K562 (cell line): ENCODE measurements around the gene TNIP2. TPM values are rescaled to one million over a fixed set of nuclear protein-coding genes. Genes with fewer than 3 reads are reported as not detected.

Source experiments
- CREB1 ChIP-seq, 2 experiments: sonication (generic) in 1 of 2; formaldehyde crosslinking in 1 of 2; IDR thresholded peaks; 2 replicates each; pipeline versions ENCODE4 v1.6.1 to v1.8.0; 2012 to 2022; ENCODE audit warnings: inconsistent platforms in 1 of 2, mild to moderate bottlenecking in 1 of 2, missing genetic modification reagents in 1 of 2, moderate library complexity in 1 of 2
- HNRNPUL1 ChIP-seq: fragments of 200-400 bp; formaldehyde crosslinking; IDR thresholded peaks from 2 replicates; pipeline ENCODE4 v1.6.1; 2017; ENCODE audit warnings: low read length
- KAT7 ChIP-seq: sonication (generic); formaldehyde crosslinking; IDR thresholded peaks from 2 replicates; pipeline ENCODE4 v1.8.0; 2022; ENCODE audit warnings: missing genetic modification reagents, mild to moderate bottlenecking, borderline replicate concordance
- MAZ ChIP-seq, 2 experiments: fragments of 450-650 bp in 1 of 2; sonication (generic) in 1 of 2; formaldehyde crosslinking; IDR thresholded peaks in 1 of 2; conservative IDR thresholded peaks in 1 of 2; 2 replicates each; pipeline versions ENCODE4 v1.4.0 to v1.5.0; 2020; ENCODE audit warnings: mild to moderate bottlenecking in 1 of 2, missing genetic modification reagents in 1 of 2
- NR2C2 ChIP-seq, 2 experiments: fragments of 200-800 bp in 1 of 2; sonication (Bioruptor generic) in 1 of 2; sonication (generic) in 1 of 2; formaldehyde crosslinking in 1 of 2; IDR thresholded peaks; 2 replicates each; pipeline versions ENCODE4 v1.6.1 to v1.8.0; 2016 to 2022; ENCODE audit warnings: mild to moderate bottlenecking in 1 of 2, missing compliant biosample characterization in 1 of 2, missing genetic modification characterization in 1 of 2, missing genetic modification reagents in 1 of 2
- POLR3A ChIP-seq: IDR thresholded peaks from 2 replicates; pipeline ENCODE4 v1.6.1; 2011; ENCODE audit warnings: borderline replicate concordance, mild to moderate bottlenecking, moderate library complexity; ENCODE audit not compliant: insufficient read length, insufficient read depth; ENCODE audit errors: extremely low read depth
- ZNF282 ChIP-seq: sonication (generic); formaldehyde crosslinking; IDR thresholded peaks from 2 replicates; pipeline ENCODE4 v1.8.1; 2023; ENCODE audit warnings: missing genetic modification reagents
- polyA plus RNA-seq, 8 experiments: library from polyadenylated mRNA; depleted of rRNA in 4 of 8; stranded (reverse) in 5 of 8; unstranded in 3 of 8; fragments of >200 nt; fragmentation: Nextera tagmentation in 2 of 8; fragmentation: Illumina TruSeq in 1 of 8; extraction: Ambion mirVana in 2 of 8; extraction: Trizol in 1 of 8; gene quantifications; 2 replicates each; pipeline versions ENCODE4 v1.2.1 to v1.2.3, GENCODE V29; 2011 to 2014; ENCODE audit warnings: inconsistent platforms in 1 of 8, missing spikeins in 1 of 8
- total RNA-seq, 7 experiments: library from RNA; depleted of rRNA in 6 of 7; stranded (reverse); fragments of >200 nt in 6 of 7; fragmentation: Illumina TruSeq in 2 of 7; extraction: Trizol in 2 of 7; gene quantifications; 2 replicates each; pipeline versions ENCODE4 v1.2.1 to v1.2.3, GENCODE V29; 2011 to 2021; ENCODE audit warnings: low replicate concordance in 1 of 7
- TF ChIP-seq, protein P1 (sequence below): fragments of 250-450 bp; sonication (Bioruptor Pico); IDR thresholded peaks from 2 replicates; pipeline ENCODE4 v1.5.1; 2021; ENCODE audit warnings: mild to moderate bottlenecking
- TF ChIP-seq, protein P2 (sequence below): IDR thresholded peaks from 2 replicates; pipeline ENCODE4 v1.6.1; 2011; ENCODE audit warnings: borderline replicate concordance, low read depth, mild to moderate bottlenecking, moderate library complexity, low read length; ENCODE audit not compliant: insufficient read depth, poor library complexity, severe bottlenecking
- TF ChIP-seq, protein P3 (sequence below), 2 experiments: IDR thresholded peaks; 2 replicates each; pipeline ENCODE4 v1.6.1; 2011; ENCODE audit warnings: borderline replicate concordance in 1 of 2, control low read depth in 1 of 2, low read depth in 1 of 2, low read length in 1 of 2, mild to moderate bottlenecking in 1 of 2, mixed read lengths in 1 of 2, moderate library complexity in 1 of 2; ENCODE audit not compliant: insufficient read depth in 1 of 2, insufficient read length in 1 of 2, poor library complexity in 1 of 2, severe bottlenecking in 1 of 2; ENCODE audit errors: extremely low read depth in 1 of 2
- TF ChIP-seq, protein P4 (sequence below), 2 experiments: fragments of 450-650 bp; IDR thresholded peaks; 2 replicates each; pipeline ENCODE4 v1.6.1; 2018; ENCODE audit warnings: mild to moderate bottlenecking in 2 of 2, low read depth in 1 of 2; ENCODE audit not compliant: partially characterized antibody in 2 of 2
- TF ChIP-seq, protein P5 (sequence below): sonication (generic); formaldehyde crosslinking; IDR thresholded peaks from 2 replicates; pipeline ENCODE4 v1.8.1; 2022; ENCODE audit warnings: missing genetic modification reagents

TNIP2 gene
- total and polyA plus RNA-seq, 9 of the 15 experiments (the other 6 are each of a cell fraction or from before 2014, with no cell fraction given) = 0.61 to 42.6 (median 19.5) TPM

GRCh38 chr4:2755821-2756690 lies at the start of gene TNIP2 (continued):
- TF ChIP-seq, protein P1, sequence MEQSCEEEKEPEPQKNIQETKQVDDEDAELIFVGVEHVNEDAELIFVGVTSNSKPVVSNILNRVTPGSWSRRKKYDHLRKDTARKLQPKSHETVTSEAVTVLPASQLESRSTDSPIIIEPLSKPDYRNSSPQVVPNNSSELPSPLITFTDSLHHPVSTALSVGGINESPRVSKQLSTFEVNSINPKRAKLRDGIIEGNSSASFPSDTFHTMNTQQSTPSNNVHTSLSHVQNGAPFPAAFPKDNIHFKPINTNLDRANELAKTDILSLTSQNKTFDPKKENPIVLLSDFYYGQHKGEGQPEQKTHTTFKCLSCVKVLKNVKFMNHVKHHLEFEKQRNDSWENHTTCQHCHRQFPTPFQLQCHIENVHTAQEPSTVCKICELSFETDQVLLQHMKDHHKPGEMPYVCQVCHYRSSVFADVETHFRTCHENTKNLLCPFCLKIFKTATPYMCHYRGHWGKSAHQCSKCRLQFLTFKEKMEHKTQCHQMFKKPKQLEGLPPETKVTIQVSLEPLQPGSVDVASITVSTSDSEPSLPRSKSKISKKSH (CRISPR knock-in tag) = no peak
- TF ChIP-seq ZNF282 (CRISPR knock-in tag) (0 out of 2 replicates have a peak, but pooled peaks have one; percentile 69), KAT7 (CRISPR knock-in tag) (0 out of 2 replicates have a peak, but pooled peaks have one; percentile 55), HNRNPUL1 (no peak), MAZ (CRISPR knock-in tag; conservative IDR thresholded peaks at IDR 0.05 in 1 of 2, IDR thresholded peaks at IDR 0.05 in 1 of 2) (peak; percentile 43 to 63; a peak in 2 of 4 replicates), POLR3A (no peak), CREB1 (IDR thresholded peaks at IDR 0.05) (no peak), CREB1 (CRISPR knock-in tag; IDR thresholded peaks at IDR 0.05) (peak; percentile 60), NR2C2 (CRISPR knock-in tag; IDR thresholded peaks at IDR 0.05) (no peak), NR2C2 (tag; IDR thresholded peaks at IDR 0.05) (no peak)
- TF ChIP-seq, protein P2, sequence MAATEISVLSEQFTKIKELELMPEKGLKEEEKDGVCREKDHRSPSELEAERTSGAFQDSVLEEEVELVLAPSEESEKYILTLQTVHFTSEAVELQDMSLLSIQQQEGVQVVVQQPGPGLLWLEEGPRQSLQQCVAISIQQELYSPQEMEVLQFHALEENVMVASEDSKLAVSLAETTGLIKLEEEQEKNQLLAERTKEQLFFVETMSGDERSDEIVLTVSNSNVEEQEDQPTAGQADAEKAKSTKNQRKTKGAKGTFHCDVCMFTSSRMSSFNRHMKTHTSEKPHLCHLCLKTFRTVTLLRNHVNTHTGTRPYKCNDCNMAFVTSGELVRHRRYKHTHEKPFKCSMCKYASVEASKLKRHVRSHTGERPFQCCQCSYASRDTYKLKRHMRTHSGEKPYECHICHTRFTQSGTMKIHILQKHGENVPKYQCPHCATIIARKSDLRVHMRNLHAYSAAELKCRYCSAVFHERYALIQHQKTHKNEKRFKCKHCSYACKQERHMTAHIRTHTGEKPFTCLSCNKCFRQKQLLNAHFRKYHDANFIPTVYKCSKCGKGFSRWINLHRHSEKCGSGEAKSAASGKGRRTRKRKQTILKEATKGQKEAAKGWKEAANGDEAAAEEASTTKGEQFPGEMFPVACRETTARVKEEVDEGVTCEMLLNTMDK = peak; percentile 91
- TF ChIP-seq, protein P3, sequence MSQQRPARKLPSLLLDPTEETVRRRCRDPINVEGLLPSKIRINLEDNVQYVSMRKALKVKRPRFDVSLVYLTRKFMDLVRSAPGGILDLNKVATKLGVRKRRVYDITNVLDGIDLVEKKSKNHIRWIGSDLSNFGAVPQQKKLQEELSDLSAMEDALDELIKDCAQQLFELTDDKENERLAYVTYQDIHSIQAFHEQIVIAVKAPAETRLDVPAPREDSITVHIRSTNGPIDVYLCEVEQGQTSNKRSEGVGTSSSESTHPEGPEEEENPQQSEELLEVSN (IDR thresholded peaks at IDR 0.05; ENCODE audit: borderline replicate concordance in 1 of 2, extremely low read depth in 1 of 2, insufficient read depth in 1 of 2, insufficient read length in 1 of 2, low read depth in 1 of 2, low read length in 1 of 2, poor library complexity in 1 of 2, severe bottlenecking in 1 of 2) = peak; percentile 79 to 91
- TF ChIP-seq, protein P4, sequence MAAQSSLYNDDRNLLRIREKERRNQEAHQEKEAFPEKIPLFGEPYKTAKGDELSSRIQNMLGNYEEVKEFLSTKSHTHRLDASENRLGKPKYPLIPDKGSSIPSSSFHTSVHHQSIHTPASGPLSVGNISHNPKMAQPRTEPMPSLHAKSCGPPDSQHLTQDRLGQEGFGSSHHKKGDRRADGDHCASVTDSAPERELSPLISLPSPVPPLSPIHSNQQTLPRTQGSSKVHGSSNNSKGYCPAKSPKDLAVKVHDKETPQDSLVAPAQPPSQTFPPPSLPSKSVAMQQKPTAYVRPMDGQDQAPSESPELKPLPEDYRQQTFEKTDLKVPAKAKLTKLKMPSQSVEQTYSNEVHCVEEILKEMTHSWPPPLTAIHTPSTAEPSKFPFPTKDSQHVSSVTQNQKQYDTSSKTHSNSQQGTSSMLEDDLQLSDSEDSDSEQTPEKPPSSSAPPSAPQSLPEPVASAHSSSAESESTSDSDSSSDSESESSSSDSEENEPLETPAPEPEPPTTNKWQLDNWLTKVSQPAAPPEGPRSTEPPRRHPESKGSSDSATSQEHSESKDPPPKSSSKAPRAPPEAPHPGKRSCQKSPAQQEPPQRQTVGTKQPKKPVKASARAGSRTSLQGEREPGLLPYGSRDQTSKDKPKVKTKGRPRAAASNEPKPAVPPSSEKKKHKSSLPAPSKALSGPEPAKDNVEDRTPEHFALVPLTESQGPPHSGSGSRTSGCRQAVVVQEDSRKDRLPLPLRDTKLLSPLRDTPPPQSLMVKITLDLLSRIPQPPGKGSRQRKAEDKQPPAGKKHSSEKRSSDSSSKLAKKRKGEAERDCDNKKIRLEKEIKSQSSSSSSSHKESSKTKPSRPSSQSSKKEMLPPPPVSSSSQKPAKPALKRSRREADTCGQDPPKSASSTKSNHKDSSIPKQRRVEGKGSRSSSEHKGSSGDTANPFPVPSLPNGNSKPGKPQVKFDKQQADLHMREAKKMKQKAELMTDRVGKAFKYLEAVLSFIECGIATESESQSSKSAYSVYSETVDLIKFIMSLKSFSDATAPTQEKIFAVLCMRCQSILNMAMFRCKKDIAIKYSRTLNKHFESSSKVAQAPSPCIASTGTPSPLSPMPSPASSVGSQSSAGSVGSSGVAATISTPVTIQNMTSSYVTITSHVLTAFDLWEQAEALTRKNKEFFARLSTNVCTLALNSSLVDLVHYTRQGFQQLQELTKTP (IDR thresholded peaks at IDR 0.05; ENCODE audit: low read depth in 1 of 2, partially characterized antibody in 2 of 2) = no peak
- TF ChIP-seq, protein P5, sequence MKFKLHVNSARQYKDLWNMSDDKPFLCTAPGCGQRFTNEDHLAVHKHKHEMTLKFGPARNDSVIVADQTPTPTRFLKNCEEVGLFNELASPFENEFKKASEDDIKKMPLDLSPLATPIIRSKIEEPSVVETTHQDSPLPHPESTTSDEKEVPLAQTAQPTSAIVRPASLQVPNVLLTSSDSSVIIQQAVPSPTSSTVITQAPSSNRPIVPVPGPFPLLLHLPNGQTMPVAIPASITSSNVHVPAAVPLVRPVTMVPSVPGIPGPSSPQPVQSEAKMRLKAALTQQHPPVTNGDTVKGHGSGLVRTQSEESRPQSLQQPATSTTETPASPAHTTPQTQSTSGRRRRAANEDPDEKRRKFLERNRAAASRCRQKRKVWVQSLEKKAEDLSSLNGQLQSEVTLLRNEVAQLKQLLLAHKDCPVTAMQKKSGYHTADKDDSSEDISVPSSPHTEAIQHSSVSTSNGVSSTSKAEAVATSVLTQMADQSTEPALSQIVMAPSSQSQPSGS (CRISPR knock-in tag) = no peak
